HepG2 (cell line): ENCODE results near the gene CCDC28A. TPM values are rescaled to one million over a fixed set of nuclear protein-coding genes. Genes with fewer than 3 reads are reported as not detected.
A peak's percentile ranks its signal among the peaks of the same experiment; 100 is the strongest.

Source experiments
- ATAC-seq: fragments of 200-7000 bp; cut with Tn5 transposase; 3 replicates; pipeline ENCODE4 v1.9.1; 2020; ENCODE audit warnings: mild to moderate bottlenecking, moderate library complexity
- BruUV-seq: library from RNA; stranded (reverse); fragments of 400-500 nt; replicated peaks from 2 replicates; lab custom pipeline; 2021; lab: Mats Ljungman, UMichigan
- CTCF ChIA-PET: fragments of 300-600 bp; formaldehyde crosslinking; extraction: SDS; loops from one replicate; lab custom pipeline; 2021; ENCODE audit warnings: low total read pairs, inconsistent platforms, low intra/inter-chr PET ratio; lab: Yijun Ruan, JAX
- POLR2A ChIA-PET: fragments of 350-600 bp; sonication (Branson Sonifier 250); formaldehyde crosslinking; loops from one replicate; lab custom pipeline; 2020; ENCODE audit warnings: antibody characterized with exemption, inconsistent platforms; lab: Yijun Ruan, JAX
- DNase-seq: peaks from one replicate; pipeline ENCODE4 v3.0.0-alpha.2; 2015; ENCODE audit warnings: low spot score
- FAIRE-seq: peaks from 3 replicates; lab custom pipeline; 2011; peaks lifted over from hg19 to GRCh38; lab: Jason Lieb, UNC
- H2AFZ ChIP-seq: one replicate; pipeline ENCODE4 v1.6.1; 2011; ENCODE audit warnings: low read length, inconsistent platforms
- H3K27ac ChIP-seq: fragments of 300-600 bp; 3 replicates; pipeline ENCODE4 v1.8.0; 2011; ENCODE audit warnings: mixed run types, mild to moderate bottlenecking, mixed read lengths, low read length, inconsistent platforms; ENCODE audit not compliant: insufficient read depth; ENCODE audit errors: extremely low read length
- H3K27me3 ChIP-seq, 2 experiments: fragments of 200-600 bp in 1 of 2; 2 replicates in 1 of 2; 3 replicates in 1 of 2; pipeline versions ENCODE4 v1.6.0 to v1.8.0; 2011; ENCODE audit warnings: low read length in 2 of 2, mild to moderate bottlenecking in 2 of 2, moderate library complexity in 2 of 2, inconsistent platforms in 1 of 2; ENCODE audit not compliant: insufficient read depth in 2 of 2, control insufficient read depth in 1 of 2
- H3K36me3 ChIP-seq, 2 experiments: fragments of 200-600 bp in 1 of 2; replicated peaks in 1 of 2; 2 replicates in 1 of 2; 3 replicates in 1 of 2; pipeline versions ENCODE4 v1.5.1 to v1.8.0; 2011; ENCODE audit warnings: low read length in 2 of 2, inconsistent platforms in 1 of 2; ENCODE audit not compliant: insufficient read depth in 2 of 2, control insufficient read depth in 1 of 2
- H3K4me1 ChIP-seq: 2 replicates; pipeline ENCODE4 v1.5.1; 2012; ENCODE audit warnings: low read length, inconsistent platforms; ENCODE audit not compliant: insufficient read depth
- H3K4me2 ChIP-seq: 2 replicates; pipeline ENCODE4 v1.6.0; 2011; ENCODE audit warnings: low read depth, low read length, inconsistent platforms
- H3K4me3 ChIP-seq, 3 experiments: fragments of 200-600 bp in 1 of 3; sonication (generic), shearing (Covaris generic) in 1 of 3; replicated peaks in 1 of 3; 2 replicates each; pipeline ENCODE4 v1.5.1; 2011 to 2016; ENCODE audit warnings: low read length in 3 of 3, inconsistent platforms in 2 of 3, low read depth in 2 of 3, mild to moderate bottlenecking in 2 of 3, control low read depth in 1 of 3, mixed read lengths in 1 of 3; ENCODE audit not compliant: insufficient read depth in 1 of 3
- H3K79me2 ChIP-seq: one replicate; pipeline ENCODE4 v1.6.1; 2011; ENCODE audit warnings: low read length, inconsistent platforms; ENCODE audit not compliant: insufficient read depth
- H3K9ac ChIP-seq: 2 replicates; pipeline ENCODE4 v1.6.0; 2011; ENCODE audit warnings: mild to moderate bottlenecking, low read depth, low read length, inconsistent platforms; ENCODE audit not compliant: insufficient read depth
- H3K9me3 ChIP-seq: 2 replicates; pipeline ENCODE4 v1.5.1; 2012; ENCODE audit warnings: mild to moderate bottlenecking, low read length
- H4K20me1 ChIP-seq: 2 replicates; pipeline ENCODE4 v1.6.0; 2011; ENCODE audit warnings: inconsistent platforms, mild to moderate bottlenecking, low read length, moderate library complexity; ENCODE audit not compliant: insufficient read depth
- ATF7 ChIP-seq, 2 experiments: fragments of 450-650 bp in 1 of 2; sonication (generic) in 1 of 2; formaldehyde crosslinking in 1 of 2; IDR thresholded peaks; 2 replicates each; pipeline versions ENCODE4 v1.4.0 to v1.6.1; 2016 to 2020; ENCODE audit warnings: antibody characterized with exemption in 1 of 2, mild to moderate bottlenecking in 1 of 2, missing genetic modification reagents in 1 of 2
- CREB1 ChIP-seq, 2 experiments: fragments of 450-650 bp in 1 of 2; IDR thresholded peaks; 2 replicates each; pipeline ENCODE4 v1.6.1; 2016 to 2017; ENCODE audit warnings: control low read depth in 1 of 2, mild to moderate bottlenecking in 1 of 2, missing compliant biosample characterization in 1 of 2, missing genetic modification characterization in 1 of 2
- GZF1 ChIP-seq: sonication (generic); formaldehyde crosslinking; IDR thresholded peaks from 2 replicates; pipeline ENCODE4 v1.5.1; 2020; ENCODE audit warnings: mild to moderate bottlenecking, missing genetic modification reagents
- ZNF446 ChIP-seq: sonication (generic); formaldehyde crosslinking; IDR thresholded peaks from 2 replicates; pipeline ENCODE4 v1.5.0; 2020; ENCODE audit warnings: mild to moderate bottlenecking, missing genetic modification reagents
- WGBS: methylation state at CpG from one replicate; pipeline ENCODE4 v1.1.6; 2017; ENCODE audit warnings: low lambda C conversion rate; 5-methylcytosine and 5-hydroxymethylcytosine counted together
- in situ Hi-C: cut with HindIII; loops from 2 replicates; pipeline ENCODE4 v1.10.0; 2017; ENCODE audit warnings: low pct_unique_long_range_greater_than_20kb; ENCODE audit not compliant: extremely low pct_ligation_motif_present
- intact Hi-C: fragments of 100-400 bp; cut with micrococcal nuclease; formaldehyde crosslinking; loops from one replicate; pipeline ENCODE4 v1.10.0; 2022; ENCODE audit not compliant: unreplicated experiment
- polyA plus RNA-seq, 8 experiments: library from polyadenylated mRNA; depleted of rRNA in 3 of 8; stranded (reverse) in 7 of 8; unstranded in 1 of 8; fragments of >200 nt; fragmentation: Illumina TruSeq in 4 of 8; extraction: Trizol in 4 of 8; gene quantifications; 2 replicates each; pipeline versions ENCODE4 v1.2.1 to v1.2.3, GENCODE V29; 2011 to 2016; ENCODE audit warnings: low read depth in 4 of 8, missing spikeins in 1 of 8, mixed read lengths in 1 of 8; ENCODE audit not compliant: insufficient read depth in 1 of 8
- total RNA-seq, 5 experiments: library from RNA; depleted of rRNA; stranded (reverse); fragments of >200 nt; fragmentation: Illumina TruSeq; extraction: Trizol; gene quantifications; 2 replicates each; pipeline ENCODE4 v1.2.3, GENCODE V29; 2016; ENCODE audit warnings: low read depth in 1 of 5
- TF ChIP-seq, protein P1 (sequence below): sonication (generic); formaldehyde crosslinking; IDR thresholded peaks from 2 replicates; pipeline ENCODE4 v1.5.0; 2020; ENCODE audit warnings: missing genetic modification reagents

The CCDC28A gene
- total and polyA plus RNA-seq, 2 of the 13 experiments (the other 11 are each of a cell fraction or from before 2014, with no cell fraction given): 15.8 TPM

- TF ChIP-seq, protein P1, sequence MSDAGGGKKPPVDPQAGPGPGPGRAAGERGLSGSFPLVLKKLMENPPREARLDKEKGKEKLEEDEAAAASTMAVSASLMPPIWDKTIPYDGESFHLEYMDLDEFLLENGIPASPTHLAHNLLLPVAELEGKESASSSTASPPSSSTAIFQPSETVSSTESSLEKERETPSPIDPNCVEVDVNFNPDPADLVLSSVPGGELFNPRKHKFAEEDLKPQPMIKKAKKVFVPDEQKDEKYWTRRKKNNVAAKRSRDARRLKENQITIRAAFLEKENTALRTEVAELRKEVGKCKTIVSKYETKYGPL (CRISPR knock-in tag): no peak
These were observed 23.2 kb downstream of the CCDC28A start (continued) for GRCh38 chr6:138796771-138797170.

- no peak overlapping the region for H2AFZ ChIP-seq
- no peaks in the 10 kb centered on the region for H3K79me2 ChIP-seq
- H3K36me3 ChIP-seq: no peaks in the 10 kb centered on the region
- H3K4me2 ChIP-seq: no peak overlapping the region
- intact Hi-C loops: no loop called here
- ATAC-seq: no peak
- ChIA-PET CTCF (no interaction called here), POLR2A (interaction anchor here (0.7 kb wide), 1 partner anchor 51 kb away, joined by 3 read pairs; no protein-coding TSS in a partner anchor)
- FAIRE-seq: no peak
- no peaks in the 10 kb centered on the region for H4K20me1 ChIP-seq
- H3K4me3 ChIP-seq: no peak overlapping the region
- H3K4me1 ChIP-seq: no peaks in the 10 kb centered on the region
- no peak overlapping the region for H3K9ac ChIP-seq
- no peaks in the 10 kb centered on the region for H3K9me3 ChIP-seq
- in situ Hi-C loops: no loop called here
- no peaks in the 10 kb centered on the region for H3K27me3 ChIP-seq
- no peak for DNase-seq
- BruUV-seq: no TSS peak
- TF ChIP-seq GZF1 (CRISPR knock-in tag): no peak
- peak; percentile 89 for TF ChIP-seq ATF7 (IDR thresholded peaks at IDR 0.05)
- TF ChIP-seq ATF7 (CRISPR knock-in tag; IDR thresholded peaks at IDR 0.05): no peak
- peak; percentile 36; the same call in 1 of the 2 replicates for TF ChIP-seq CREB1 (IDR thresholded peaks at IDR 0.05)
- TF ChIP-seq CREB1 (CRISPR knock-in tag; IDR thresholded peaks at IDR 0.05): no peak
- no peak for TF ChIP-seq ZNF446
- TF ChIP-seq, all 625 proteins: peak for 2
- 49% methylated on average over 4 of the region's 4 CpGs for WGBS
- no peak overlapping the region for H3K27ac ChIP-seq
These were observed 24.4 kb downstream of the CCDC28A start for GRCh38 chr6:138797806-138798446.
